HG03039 (cell line): ENCODE measurements around the gene ARL4A.
"Not testable (repeated sequence)": the region's sequence is repeated elsewhere in the genome, so short reads cannot be mapped to it uniquely, and the experiment has no call there.

Source experiments
- ATAC-seq: cut with Tn5 transposase; IDR thresholded peaks from one replicate; pipeline ENCODE4 v1.9.1; 2021; ENCODE audit warnings: mild to moderate bottlenecking, moderate library complexity; ENCODE audit not compliant: unreplicated experiment

Gene ARL4A

GRCh38 chr7:12686891-12687717, at the start of gene ARL4A:
ARL4A (plus strand) TSS chr7:12687633; CDS start chr7:12688255, 622 bp downstream.
- ATAC-seq: peak; percentile 79

- ATAC-seq: no peak
These were observed 49.4 kb upstream of the ARL4A start for GRCh38 chr7:12637819-12638592.

GRCh38 chr7:12638851-12639456, 48.5 kb upstream of the ARL4A start:
- no peak for ATAC-seq

- ATAC-seq: no peak
These were observed 46.9 kb upstream of the ARL4A start for GRCh38 chr7:12640299-12641096.

- no peak for ATAC-seq
These were observed 46.2 kb upstream of the ARL4A start for GRCh38 chr7:12641196-12641595.

GRCh38 chr7:12642508-12642907, 44.9 kb upstream of the ARL4A start:
- ATAC-seq: no peak

GRCh38 chr7:12643001-12643643, 44.3 kb upstream of the ARL4A start:
- no peak for ATAC-seq

GRCh38 chr7:12643644-12644043, 43.8 kb upstream of the ARL4A start:
- ATAC-seq: no peak

- ATAC-seq: not testable (repeated sequence)
These were observed 42.2 kb upstream of the ARL4A start for GRCh38 chr7:12645212-12645611.

- ATAC-seq: no peak
These were observed 41.3 kb upstream of the ARL4A start for GRCh38 chr7:12646139-12646538.

GRCh38 chr7:12647364-12648219, 39.8 kb upstream of the ARL4A start:
- no peak for ATAC-seq

GRCh38 chr7:12648704-12649261, 38.6 kb upstream of the ARL4A start:
- ATAC-seq: no peak

GRCh38 chr7:12649348-12649747, 38.1 kb upstream of the ARL4A start:
- ATAC-seq: no peak

- ATAC-seq: no peak
These were observed 37.4 kb upstream of the ARL4A start for GRCh38 chr7:12650080-12650479.

- ATAC-seq: no peak
These were observed 34.3 kb upstream of the ARL4A start for GRCh38 chr7:12653110-12653509.

GRCh38 chr7:12653518-12653917, 33.9 kb upstream of the ARL4A start:
- ATAC-seq: no peak

GRCh38 chr7:12655161-12655560, 32.3 kb upstream of the ARL4A start:
- no peak for ATAC-seq

GRCh38 chr7:12660423-12660822, 27.0 kb upstream of the ARL4A start:
- ATAC-seq: not testable (repeated sequence)

- not testable (repeated sequence) for ATAC-seq
These were observed 26.4 kb upstream of the ARL4A start for GRCh38 chr7:12660986-12661385.
